ENCODE measurements around the gene MRPL11. TPM values are rescaled to one million over a fixed set of nuclear protein-coding genes. Genes with fewer than 3 reads are reported as not detected.

Gene MRPL11
- total and polyA plus RNA-seq, 8 donors: 18.8 to 66.8 (median 40.6) TPM

DNA sequence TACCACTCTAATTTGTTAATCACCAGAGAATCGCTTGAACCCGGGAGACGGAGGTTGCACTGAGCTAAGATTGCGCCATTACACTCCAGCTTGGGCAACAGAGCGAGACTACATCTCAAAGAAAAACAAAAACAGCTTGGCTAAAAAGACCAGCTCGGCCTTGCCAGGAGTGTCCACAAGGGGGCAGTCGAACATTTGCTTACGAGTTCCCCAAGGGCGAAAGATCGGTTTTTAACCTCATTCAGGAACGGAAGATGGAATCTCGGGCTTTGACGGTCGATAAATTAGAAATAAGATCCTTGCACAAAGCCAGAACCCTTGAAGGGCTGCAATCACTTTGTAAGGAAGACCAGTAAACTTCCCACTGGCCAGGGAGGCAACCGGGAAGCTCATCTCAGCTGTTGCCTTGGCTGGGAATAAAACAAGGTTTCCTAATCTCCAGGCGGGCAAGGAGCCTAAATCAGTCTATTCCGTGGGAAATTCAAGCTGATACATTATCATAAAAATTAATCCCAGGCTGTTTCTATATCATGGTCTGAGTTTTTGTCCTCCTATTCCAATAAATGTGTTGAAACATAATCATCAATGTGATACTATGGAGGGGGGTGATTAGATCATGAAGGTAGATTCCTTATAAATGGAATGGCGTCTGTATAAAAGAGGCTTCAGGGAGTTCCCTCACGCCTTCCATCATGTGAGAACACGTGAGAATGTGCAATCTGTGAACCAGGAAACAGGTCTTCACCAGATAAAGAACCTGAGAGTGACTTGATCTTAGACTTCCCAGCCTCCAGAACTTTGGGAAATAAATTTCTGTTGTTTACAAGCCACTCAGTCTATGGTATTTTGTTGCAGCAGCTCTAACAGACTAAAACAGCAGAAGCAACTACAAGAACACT, 52.2 kb downstream of the MRPL11 start:
- no peaks in the 10 kb centered on the region for H3K9me3 ChIP-seq
- no peaks in the 10 kb centered on the region for H3K36me3 ChIP-seq
- peak; percentile 91 to 92 for DNase-seq
- intact Hi-C loops (cut with DNase I; ENCODE audit: low total_unique reads): loop anchor here (10.0 kb wide), 1 partner anchor 72 kb away; the partner anchor contains the start of gene CD248
- H3K27ac ChIP-seq: peak overlapping the region in 1 of 5 donors; percentile 21
- H3K27me3 ChIP-seq: peaks cover 0 to 33% (median 0%) of the 10 kb centered on the region in 3 donors
- peaks cover 0 to 11% (median 10%) of the 10 kb centered on the region in 4 donors for H3K4me1 ChIP-seq
- TF ChIP-seq CTCF (IDR thresholded peaks at IDR 0.05) (peak in 5 of 7 experiments; percentile 69 to 94 (median 91)), POLR2AphosphoS5 (IDR thresholded peaks at IDR 0.05) (peak in 1 of 3 donors; percentile 53), POLR2A (IDR thresholded peaks at IDR 0.05) (no peak)
- 5 to 9% (median 7%) methylated on average over 20 of the region's 20 CpGs for WGBS, 5 donors
- peak overlapping the region in 3 of 4 donors; percentile 22 to 32 (median 29) for H3K4me3 ChIP-seq

Small RNA genes lying within 50 kb of the gene (small RNA-seq; reads per million reads assigned to genes)
- gene RF00416 (0 reads per million in 4 donors), gene RNU1-84P (0 reads per million in 4 donors)

Other genes starting within 250 kb of the MRPL11 start
- gene KLC2, start 181.1 kb downstream of the MRPL11 start, total RNA-seq: 10 to 100 TPM in 3 of 5 donors, 1 to 10 TPM in 2; 2.9 to 94.2 (median 12.6) TPM
- 10 to 100 TPM in 2 of 3 donors, 1 to 10 TPM in 1; 7.5 to 19.5 (median 10.7) TPM for gene KLC2, start 181.1 kb downstream of the MRPL11 start, polyA plus RNA-seq
- 10 to 100 TPM; 19.3 to 93.6 (median 36.7) TPM for gene RAB1B, start 170.2 kb downstream of the MRPL11 start, total RNA-seq
- 100 to 1,000 TPM in 2 of 3 donors, 10 to 100 TPM in 1; 98.0 to 170 (median 168) TPM for gene RAB1B, start 170.2 kb downstream of the MRPL11 start, polyA plus RNA-seq
- not detected for gene CNIH2, start 160.7 kb downstream of the MRPL11 start, total RNA-seq
- gene CNIH2, start 160.7 kb downstream of the MRPL11 start, polyA plus RNA-seq: 1 to 10 TPM in 1 of 3 donors, under 1 TPM in 2; 0.50 to 1.5 (median 0.80) TPM
- 100 to 1,000 TPM in 1 of 5 donors, 10 to 100 TPM in 4; 11.6 to 122 (median 41.9) TPM for gene YIF1A, start 149.7 kb downstream of the MRPL11 start, total RNA-seq
- gene YIF1A, start 149.7 kb downstream of the MRPL11 start, polyA plus RNA-seq: 10 to 100 TPM; 67.1 to 88.1 (median 87.7) TPM
- gene TMEM151A, start 147.0 kb downstream of the MRPL11 start, total RNA-seq: 10 to 100 TPM in 2 of 5 donors, 1 to 10 TPM in 1, not detected in 2; 2.8 to 19.6 (median 18.3) TPM
- gene TMEM151A, start 147.0 kb downstream of the MRPL11 start, polyA plus RNA-seq: 1 to 10 TPM in 2 of 3 donors, under 1 TPM in 1; 0.46 to 2.8 (median 2.4) TPM
- gene CD248, start 121.8 kb downstream of the MRPL11 start, total RNA-seq: 10 to 100 TPM in 2 of 5 donors, 1 to 10 TPM in 2, under 1 TPM in 1; 0.58 to 66.9 (median 6.8) TPM
- 1 to 10 TPM; 2.3 to 5.6 (median 4.6) TPM for gene CD248, start 121.8 kb downstream of the MRPL11 start, polyA plus RNA-seq
- gene RIN1, start 102.4 kb downstream of the MRPL11 start, total RNA-seq: 10 to 100 TPM in 2 of 5 donors, 1 to 10 TPM in 2, under 1 TPM in 1; 0.58 to 26.4 (median 7.1) TPM
- gene RIN1, start 102.4 kb downstream of the MRPL11 start, polyA plus RNA-seq: 10 to 100 TPM in 2 of 3 donors, 1 to 10 TPM in 1; 7.8 to 17.3 (median 10.7) TPM
- 100 to 1,000 TPM in 1 of 5 donors, 10 to 100 TPM in 4; 14.6 to 105 (median 37.4) TPM for gene BRMS1, start 93.7 kb downstream of the MRPL11 start, total RNA-seq
- 10 to 100 TPM; 60.1 to 68.7 (median 64.2) TPM for gene BRMS1, start 93.7 kb downstream of the MRPL11 start, polyA plus RNA-seq
- 10 to 100 TPM in 4 of 5 donors, 1 to 10 TPM in 1; 3.5 to 22.3 (median 18.4) TPM for gene B4GAT1, start 91.2 kb downstream of the MRPL11 start, total RNA-seq
- 10 to 100 TPM; 10.8 to 17.3 (median 11.3) TPM for gene B4GAT1, start 91.2 kb downstream of the MRPL11 start, polyA plus RNA-seq
- 10 to 100 TPM in 1 of 5 donors, 1 to 10 TPM in 4; 3.9 to 14.3 (median 7.0) TPM for gene SLC29A2, start 67.1 kb downstream of the MRPL11 start, total RNA-seq
- gene SLC29A2, start 67.1 kb downstream of the MRPL11 start, polyA plus RNA-seq: 10 to 100 TPM in 1 of 3 donors, 1 to 10 TPM in 2; 2.0 to 10.1 (median 5.8) TPM
- 1 to 10 TPM in 1 of 5 donors, under 1 TPM in 1, not detected in 3; 0.89 to 1.7 TPM for gene NPAS4, start 17.8 kb downstream of the MRPL11 start, total RNA-seq
- under 1 TPM in 2 of 3 donors, not detected in 1; 0.25 to 0.50 TPM for gene NPAS4, start 17.8 kb downstream of the MRPL11 start, polyA plus RNA-seq
- gene PELI3, start 28.1 kb upstream of the MRPL11 start, total RNA-seq: 10 to 100 TPM in 1 of 5 donors, 1 to 10 TPM in 3, under 1 TPM in 1; 0.58 to 11.2 (median 6.4) TPM
- 1 to 10 TPM; 7.3 to 9.8 (median 9.3) TPM for gene PELI3, start 28.1 kb upstream of the MRPL11 start, polyA plus RNA-seq
- 100 to 1,000 TPM in 2 of 5 donors, 10 to 100 TPM in 3; 14.0 to 320 (median 42.3) TPM for gene DPP3, start 41.6 kb upstream of the MRPL11 start, total RNA-seq
- 10 to 100 TPM; 20.0 to 26.9 (median 26.4) TPM for gene DPP3, start 41.6 kb upstream of the MRPL11 start, polyA plus RNA-seq
- 100 to 1,000 TPM in 1 of 5 donors, 10 to 100 TPM in 4; 13.6 to 138 (median 44.3) TPM for gene BBS1, start 71.8 kb upstream of the MRPL11 start, total RNA-seq
- 10 to 100 TPM; 12.3 to 12.4 (median 12.4) TPM for gene BBS1, start 71.8 kb upstream of the MRPL11 start, polyA plus RNA-seq
- 10 to 100 TPM in 2 of 5 donors, 1 to 10 TPM in 3; 6.8 to 73.9 (median 8.9) TPM for gene ZDHHC24, start 107.2 kb upstream of the MRPL11 start, total RNA-seq
- 1 to 10 TPM; 2.6 to 6.5 (median 4.3) TPM for gene ZDHHC24, start 107.2 kb upstream of the MRPL11 start, polyA plus RNA-seq
- gene ACTN3, start 108.1 kb upstream of the MRPL11 start, total RNA-seq: not detected
- gene ACTN3, start 108.1 kb upstream of the MRPL11 start, polyA plus RNA-seq: under 1 TPM in 2 of 3 donors, not detected in 1; 0.03 to 0.92 TPM
- 100 to 1,000 TPM in 1 of 5 donors, 10 to 100 TPM in 3, 1 to 10 TPM in 1; 7.6 to 105 (median 52.0) TPM for gene CTSF, start 129.8 kb upstream of the MRPL11 start, total RNA-seq
- 10 to 100 TPM; 15.0 to 29.1 (median 26.7) TPM for gene CTSF, start 129.8 kb upstream of the MRPL11 start, polyA plus RNA-seq
- 10 to 100 TPM in 1 of 5 donors, under 1 TPM in 1, not detected in 3; 0.45 to 15.9 TPM for gene CCDC87, start 154.2 kb upstream of the MRPL11 start, total RNA-seq
- gene CCDC87, start 154.2 kb upstream of the MRPL11 start, polyA plus RNA-seq: under 1 TPM in 2 of 3 donors, not detected in 1; 0.05 to 0.12 TPM
- 100 to 1,000 TPM in 1 of 5 donors, 10 to 100 TPM in 4; 19.3 to 131 (median 40.3) TPM for gene CCS, start 154.3 kb upstream of the MRPL11 start, total RNA-seq
- gene CCS, start 154.3 kb upstream of the MRPL11 start, polyA plus RNA-seq: 10 to 100 TPM; 48.0 to 83.2 (median 70.1) TPM
- gene RBM14, start 177.8 kb upstream of the MRPL11 start, total RNA-seq: 100 to 1,000 TPM in 1 of 5 donors, 10 to 100 TPM in 3, 1 to 10 TPM in 1; 9.9 to 233 (median 54.9) TPM
- gene RBM14, start 177.8 kb upstream of the MRPL11 start, polyA plus RNA-seq: 10 to 100 TPM; 19.7 to 28.4 (median 20.2) TPM
- gene RBM4, start 199.9 kb upstream of the MRPL11 start, total RNA-seq: 100 to 1,000 TPM in 2 of 5 donors, 10 to 100 TPM in 3; 44.3 to 136 (median 98.4) TPM
- 100 to 1,000 TPM in 1 of 3 donors, 10 to 100 TPM in 2; 89.1 to 107 (median 90.4) TPM for gene RBM4, start 199.9 kb upstream of the MRPL11 start, polyA plus RNA-seq
- gene RBM4B, start 239.0 kb upstream of the MRPL11 start, total RNA-seq: 10 to 100 TPM in 4 of 5 donors, not detected in 1; 15.6 to 61.4 (median 22.0) TPM
- gene RBM4B, start 239.0 kb upstream of the MRPL11 start, polyA plus RNA-seq: 10 to 100 TPM; 11.3 to 16.1 (median 11.6) TPM